Astrocyte (in vitro differentiated cells and primary cell): ENCODE measurements around the gene MIB1. TPM values are rescaled to one million over a fixed set of nuclear protein-coding genes. Genes with fewer than 3 reads are reported as not detected.

Source experiments
- DNase-seq: peaks from one replicate; pipeline ENCODE4 v3.0.0-alpha.2; 2010; ENCODE audit warnings: low read depth
- FAIRE-seq: peaks from 2 replicates; lab custom pipeline; 2011; peaks lifted over from hg19 to GRCh38; lab: Jason Lieb, UNC
- H2AFZ ChIP-seq: 2 replicates; pipeline ENCODE4 v1.6.0; 2012; ENCODE audit warnings: low read depth, low read length, inconsistent platforms
- H3K27ac ChIP-seq: 2 replicates; pipeline ENCODE4 v1.5.1; 2011; ENCODE audit warnings: low read depth, low read length, inconsistent platforms
- H3K27me3 ChIP-seq: 2 replicates; pipeline ENCODE4 v1.6.0; 2011; ENCODE audit warnings: low read length, inconsistent platforms; ENCODE audit not compliant: insufficient read depth
- H3K36me3 ChIP-seq: 2 replicates; pipeline ENCODE4 v1.5.1; 2011; ENCODE audit warnings: low read length, inconsistent platforms; ENCODE audit not compliant: insufficient read depth
- H3K4me1 ChIP-seq: 2 replicates; pipeline ENCODE4 v1.5.1; 2011; ENCODE audit warnings: low read length, inconsistent platforms; ENCODE audit not compliant: insufficient read depth
- H3K4me2 ChIP-seq: 2 replicates; pipeline ENCODE4 v1.6.0; 2012; ENCODE audit warnings: low read length, inconsistent platforms
- H3K4me3 ChIP-seq: 2 replicates; pipeline ENCODE4 v1.5.1; 2011; ENCODE audit warnings: low read depth, mild to moderate bottlenecking, low read length, inconsistent platforms; ENCODE audit not compliant: insufficient read depth
- H3K79me2 ChIP-seq: 2 replicates; pipeline ENCODE4 v1.6.0; 2012; ENCODE audit warnings: mild to moderate bottlenecking, low read length, inconsistent platforms; ENCODE audit not compliant: insufficient read depth
- H3K9ac ChIP-seq: 2 replicates; pipeline ENCODE4 v1.6.0; 2012; ENCODE audit warnings: mild to moderate bottlenecking, low read length, inconsistent platforms
- H3K9me3 ChIP-seq: 2 replicates; pipeline ENCODE4 v1.5.1; 2012; ENCODE audit warnings: low read depth, mild to moderate bottlenecking, low read length, inconsistent platforms; ENCODE audit not compliant: insufficient read depth
- H4K20me1 ChIP-seq: 2 replicates; pipeline ENCODE4 v1.6.0; 2012; ENCODE audit warnings: low read length, inconsistent platforms; ENCODE audit not compliant: insufficient read depth
- H3K27ac Mint-ChIP-seq: one replicate; pipeline ENCODE4 v1.8.0; 2021; ENCODE audit warnings: mild to moderate bottlenecking, mixed read lengths; ENCODE audit not compliant: unreplicated experiment
- H3K27me3 Mint-ChIP-seq: one replicate; pipeline ENCODE4 v1.8.0; 2021; ENCODE audit warnings: low read depth, mixed read lengths; ENCODE audit not compliant: unreplicated experiment
- H3K36me3 Mint-ChIP-seq: one replicate; pipeline ENCODE4 v1.8.0; 2021; ENCODE audit warnings: low read depth, mixed read lengths; ENCODE audit not compliant: unreplicated experiment
- H3K4me1 Mint-ChIP-seq: one replicate; pipeline ENCODE4 v1.8.0; 2021; ENCODE audit warnings: low read depth, mixed read lengths; ENCODE audit not compliant: unreplicated experiment
- H3K4me3 Mint-ChIP-seq: one replicate; pipeline ENCODE4 v1.8.0; 2021; ENCODE audit warnings: mild to moderate bottlenecking, moderate library complexity, mixed read lengths; ENCODE audit not compliant: unreplicated experiment
- H3K9me3 Mint-ChIP-seq: one replicate; pipeline ENCODE4 v1.8.0; 2021; ENCODE audit warnings: mild to moderate bottlenecking, mixed read lengths; ENCODE audit not compliant: unreplicated experiment
- CTCF ChIP-seq: IDR thresholded peaks from 2 replicates; pipeline ENCODE4 v1.5.1; 2011; ENCODE audit warnings: low read depth, mild to moderate bottlenecking, inconsistent platforms, low read length, moderate library complexity; ENCODE audit not compliant: insufficient read depth
- EZH2 ChIP-seq: IDR thresholded peaks from 2 replicates; pipeline ENCODE4 v1.6.1; 2012; ENCODE audit warnings: mild to moderate bottlenecking, low read length, inconsistent platforms; ENCODE audit not compliant: insufficient read depth
- total RNA-seq: library from RNA; stranded (reverse); gene quantifications from 2 replicates; pipeline ENCODE4 v1.2.1, GENCODE V29; 2021

Gene MIB1
- total RNA-seq, 1 donor from 2014 or later = 56.1 TPM

GRCh38 chr18:21763846-21764646 lies 23.5 kb downstream of the MIB1 start:
- Histone ChIP-seq H2AFZ (no peak overlapping the region), H3K79me2 (peaks cover 69% of the 10 kb centered on the region), H3K27ac (no peak overlapping the region), H3K36me3 (peaks cover 11% of the 10 kb centered on the region), H3K27me3 (no peaks in the 10 kb centered on the region), H3K4me1 (peaks cover 5% of the 10 kb centered on the region), H3K4me2 (no peak overlapping the region), H3K4me3 (no peak overlapping the region), H3K9ac (no peak overlapping the region), H3K9me3 (no peaks in the 10 kb centered on the region), H4K20me1 (peaks cover 45% of the 10 kb centered on the region)
- Mint-ChIP-seq H3K4me3 (no peak overlapping the region), H3K27ac (peak overlapping the region; percentile 78), H3K4me1 (peaks cover 29% of the 10 kb centered on the region), H3K27me3 (no peaks in the 10 kb centered on the region), H3K9me3 (no peaks in the 10 kb centered on the region), H3K36me3 (peaks cover 8% of the 10 kb centered on the region)
- DNase-seq (no peak), FAIRE-seq (no peak)
- TF ChIP-seq CTCF (no peak), EZH2 (no peak)

GRCh38 chr18:21769206-21769605 lies 28.6 kb downstream of the MIB1 start:
- Histone ChIP-seq H3K9me3 (no peaks in the 10 kb centered on the region), H3K4me1 (peaks cover 3% of the 10 kb centered on the region), H3K4me3 (no peak overlapping the region), H3K27me3 (no peaks in the 10 kb centered on the region), H4K20me1 (peaks cover 15% of the 10 kb centered on the region), H2AFZ (no peak overlapping the region), H3K36me3 (peaks cover 12% of the 10 kb centered on the region), H3K79me2 (peaks cover 19% of the 10 kb centered on the region), H3K27ac (peak overlapping the region; percentile 1), H3K9ac (no peak overlapping the region), H3K4me2 (peak overlapping the region; percentile 46)
- peaks cover 2% of the 10 kb centered on the region for H3K9me3 Mint-ChIP-seq
- no peaks in the 10 kb centered on the region for H3K27me3 Mint-ChIP-seq
- H3K4me3 Mint-ChIP-seq = no peak overlapping the region
- DNase-seq (peak; percentile 22), FAIRE-seq (no peak)
- H3K27ac Mint-ChIP-seq = no peak overlapping the region
- TF ChIP-seq EZH2 = no peak
- no peak for TF ChIP-seq CTCF
- peaks cover 11% of the 10 kb centered on the region for H3K4me1 Mint-ChIP-seq
- peaks cover 13% of the 10 kb centered on the region for H3K36me3 Mint-ChIP-seq

GRCh38 chr18:21774722-21775121 lies 34.1 kb downstream of the MIB1 start:
- Histone ChIP-seq H4K20me1 (no peaks in the 10 kb centered on the region), H3K36me3 (peaks cover 9% of the 10 kb centered on the region), H3K4me1 (no peaks in the 10 kb centered on the region), H3K9me3 (no peaks in the 10 kb centered on the region), H2AFZ (no peak overlapping the region), H3K9ac (no peak overlapping the region), H3K27ac (no peak overlapping the region), H3K27me3 (no peaks in the 10 kb centered on the region), H3K4me3 (no peak overlapping the region), H3K79me2 (no peaks in the 10 kb centered on the region), H3K4me2 (no peak overlapping the region)
- H3K4me1 Mint-ChIP-seq = peaks cover 2% of the 10 kb centered on the region
- DNase-seq (no peak), FAIRE-seq (no peak)
- no peaks in the 10 kb centered on the region for H3K27me3 Mint-ChIP-seq
- no peak overlapping the region for H3K27ac Mint-ChIP-seq
- H3K4me3 Mint-ChIP-seq = no peak overlapping the region
- H3K36me3 Mint-ChIP-seq = peaks cover 10% of the 10 kb centered on the region
- TF ChIP-seq EZH2 (no peak), CTCF (no peak)
- H3K9me3 Mint-ChIP-seq = peaks cover 1% of the 10 kb centered on the region
